Kidney capillary endothelial cell (primary cell): ENCODE measurements around the gene GABBR2.
"Not testable (repeated sequence)": the region's sequence is repeated elsewhere in the genome, so short reads cannot be mapped to it uniquely, and the experiment has no call there.

Experiments used
- DNase-seq: peaks from one replicate; pipeline ENCODE4 v3.0.0-alpha.2; 2018; ENCODE audit warnings: low spot score

The GABBR2 gene

DNA sequence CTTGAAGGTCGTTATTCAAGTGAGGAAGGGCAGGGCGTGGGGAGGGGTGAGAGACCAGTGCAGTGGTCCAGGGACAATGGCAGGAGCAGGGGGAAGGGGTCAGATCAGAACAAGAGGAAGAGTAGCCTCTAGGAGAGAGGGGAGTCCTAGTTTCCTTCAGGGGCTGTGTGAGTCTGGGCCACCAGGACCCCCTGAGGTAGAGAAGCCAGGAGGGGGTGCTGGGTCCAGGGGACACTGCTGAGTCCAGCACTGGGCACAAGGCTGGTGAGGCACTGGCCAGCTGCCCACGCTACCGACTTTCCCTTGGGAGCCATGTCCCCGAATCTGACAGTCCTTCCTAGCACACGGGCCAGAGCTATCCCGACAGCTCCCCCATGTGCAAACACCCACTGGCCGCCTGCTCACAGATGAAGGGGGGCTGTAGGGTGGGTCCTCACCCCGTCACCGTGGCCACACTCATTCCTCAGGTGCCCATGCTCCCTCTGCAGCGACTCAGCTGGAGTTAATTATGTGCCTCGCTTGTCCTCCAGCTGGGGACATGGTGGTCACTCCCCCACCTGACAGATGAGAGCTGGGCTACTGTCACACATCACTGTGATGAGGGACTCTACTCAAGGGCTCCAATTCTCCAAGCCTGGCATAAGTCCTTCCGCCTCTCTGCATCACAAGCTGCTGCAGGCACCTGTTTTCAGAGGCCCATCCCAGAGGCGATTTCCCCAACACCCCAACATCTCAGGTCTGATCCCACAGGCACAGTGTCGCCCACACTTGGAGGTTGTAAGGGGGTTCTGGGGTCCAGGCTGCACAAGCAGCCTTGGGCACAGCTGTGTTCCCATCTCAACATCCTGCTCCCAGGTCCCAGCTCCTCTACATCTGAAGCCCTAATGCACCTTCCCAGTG is 115.1 kb downstream of the GABBR2 start:
- no peak for DNase-seq

DNA sequence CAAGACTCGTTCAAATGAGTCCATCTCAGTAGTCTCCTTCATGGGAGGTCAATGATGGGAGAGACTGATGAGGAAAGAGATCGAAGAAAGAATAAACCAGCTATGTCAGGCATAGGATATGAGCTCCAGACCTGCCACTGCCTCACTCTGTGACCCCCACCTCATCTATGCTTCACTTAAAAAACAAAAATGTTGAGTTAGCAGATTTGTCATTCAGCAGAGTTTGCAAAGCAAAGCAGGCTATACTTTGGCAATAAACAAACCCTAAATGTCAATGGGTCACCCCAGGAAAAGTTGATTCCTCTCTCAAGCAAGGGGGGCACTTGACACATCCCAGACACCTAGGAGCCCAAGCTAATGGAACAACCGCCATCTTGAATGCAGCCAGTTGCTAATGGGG is 117.0 kb downstream of the GABBR2 start:
- no peak for DNase-seq

DNA sequence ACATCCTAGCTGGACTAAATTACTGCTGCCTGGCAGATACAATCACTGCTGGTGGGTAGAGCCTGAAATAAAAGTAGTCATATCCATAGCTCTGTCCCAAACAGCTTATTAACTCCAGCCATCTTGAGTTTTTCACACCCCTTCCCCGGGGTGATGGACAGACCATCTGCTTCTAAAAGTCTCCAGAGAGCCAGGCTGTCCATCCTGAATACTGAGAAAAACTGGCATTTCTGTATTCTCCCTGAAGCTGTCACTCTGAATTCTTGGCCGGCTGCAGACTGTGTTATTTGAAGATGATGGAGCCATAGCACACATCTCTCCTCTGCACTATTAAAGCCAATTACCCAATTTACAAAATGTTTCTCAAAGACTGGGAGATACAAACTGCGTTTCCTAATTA is 118.6 kb downstream of the GABBR2 start:
- no peak for DNase-seq

DNA sequence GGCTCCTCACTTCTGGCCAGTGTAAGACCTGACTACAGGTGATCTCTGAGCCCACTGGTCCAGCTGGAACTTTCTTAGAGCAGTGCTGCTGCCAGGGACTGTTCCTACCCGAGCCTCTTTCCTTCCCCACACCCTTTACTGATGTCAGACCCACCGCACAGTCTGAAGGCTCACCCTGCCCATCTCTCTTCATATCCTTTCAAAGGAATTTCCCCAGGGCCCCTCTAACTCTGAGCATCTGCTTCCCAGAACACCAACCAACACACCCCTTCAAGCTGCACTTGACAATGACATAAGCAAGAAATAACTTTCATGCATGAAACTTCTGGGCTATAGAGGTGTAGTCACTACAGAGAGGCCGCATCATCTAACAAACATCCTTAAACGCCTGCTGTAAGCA is 119.6 kb downstream of the GABBR2 start:
- no peak for DNase-seq

DNA sequence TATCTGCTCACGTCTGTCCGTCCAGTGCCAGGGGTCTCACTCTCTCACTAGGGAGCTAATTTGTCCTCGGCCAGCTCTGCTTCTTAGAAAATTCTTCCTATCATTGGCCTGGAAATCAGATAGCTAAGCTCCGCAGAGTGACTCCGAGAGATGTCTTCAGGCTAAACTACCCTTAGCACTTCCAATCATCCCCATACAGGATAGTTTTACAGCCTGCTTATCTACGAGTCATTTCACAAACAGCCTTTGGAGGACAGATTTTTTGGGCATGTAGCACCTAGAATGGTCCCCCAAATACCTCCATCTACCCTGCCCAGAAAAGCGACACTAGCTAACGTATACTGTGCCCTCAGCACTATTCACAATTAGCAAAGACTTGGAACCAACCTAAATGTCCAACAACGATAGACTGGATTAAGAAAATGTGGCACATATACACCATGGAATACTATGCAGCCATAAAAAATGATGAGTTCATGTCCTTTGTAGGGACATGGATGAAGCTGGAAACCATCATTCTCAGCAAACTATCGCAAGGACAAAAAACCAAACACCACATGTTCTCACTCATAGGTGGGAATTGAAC is 123.8 kb downstream of the GABBR2 start:
- not testable (repeated sequence) for DNase-seq

DNA sequence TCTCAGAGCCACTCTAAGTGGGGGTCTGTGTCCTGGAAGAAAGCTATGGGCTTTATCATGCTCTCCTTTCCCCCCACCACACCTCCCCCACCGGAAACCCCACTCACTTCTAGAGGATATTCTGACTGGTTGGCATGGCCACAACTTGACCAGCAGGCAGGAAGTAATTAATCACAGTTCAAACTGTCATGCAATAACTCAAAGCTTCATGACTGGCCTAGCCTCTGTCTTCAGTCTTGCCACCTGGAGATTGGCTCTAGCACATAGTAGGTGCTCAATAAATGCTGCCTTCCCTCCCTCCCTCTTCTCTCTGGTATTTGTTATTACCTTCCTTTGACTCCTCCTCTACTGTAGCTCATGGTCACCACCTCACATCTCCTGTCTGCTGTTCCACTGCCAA is 124.7 kb downstream of the GABBR2 start:
- no peak for DNase-seq

DNA sequence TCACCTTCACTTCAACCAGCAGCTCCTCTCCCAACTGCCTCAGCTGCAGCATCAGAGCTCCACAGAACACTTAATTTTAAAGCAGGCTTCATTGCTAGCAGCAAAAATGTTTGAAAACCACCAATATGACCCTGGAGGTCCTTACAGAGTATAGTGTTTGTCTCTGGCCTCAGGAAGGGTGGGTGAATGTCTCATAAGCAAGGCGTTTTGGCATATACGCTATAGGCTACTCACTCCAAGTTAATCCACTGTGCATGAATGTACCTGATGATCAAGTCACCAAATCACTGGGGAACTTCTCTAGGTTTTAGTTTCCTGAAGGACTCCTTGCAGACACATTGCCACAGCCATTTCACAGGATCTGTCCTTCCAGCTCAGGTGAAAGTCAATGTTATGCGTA is 125.3 kb downstream of the GABBR2 start:
- DNase-seq, result no peak

DNA sequence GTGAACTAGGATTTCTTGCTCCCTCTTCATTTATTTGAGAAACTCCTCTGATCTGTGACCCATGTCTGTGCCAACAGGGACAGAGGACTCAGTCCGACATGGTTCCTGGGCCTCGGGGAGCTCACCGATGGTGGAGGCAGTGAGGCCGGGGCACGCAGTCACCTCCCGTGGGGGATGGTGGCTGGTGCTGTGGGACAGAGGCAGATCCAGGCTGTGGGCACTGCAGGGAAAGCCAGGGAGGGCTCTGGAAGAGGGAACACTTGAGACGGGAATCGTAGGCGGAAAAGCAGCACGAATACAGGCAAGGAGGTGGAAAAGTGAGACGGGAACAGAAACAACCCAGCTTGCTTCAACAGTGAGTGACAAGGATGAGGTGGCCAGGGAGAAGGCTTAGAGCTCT is 127.8 kb downstream of the GABBR2 start:
- DNase-seq, result no peak

DNA sequence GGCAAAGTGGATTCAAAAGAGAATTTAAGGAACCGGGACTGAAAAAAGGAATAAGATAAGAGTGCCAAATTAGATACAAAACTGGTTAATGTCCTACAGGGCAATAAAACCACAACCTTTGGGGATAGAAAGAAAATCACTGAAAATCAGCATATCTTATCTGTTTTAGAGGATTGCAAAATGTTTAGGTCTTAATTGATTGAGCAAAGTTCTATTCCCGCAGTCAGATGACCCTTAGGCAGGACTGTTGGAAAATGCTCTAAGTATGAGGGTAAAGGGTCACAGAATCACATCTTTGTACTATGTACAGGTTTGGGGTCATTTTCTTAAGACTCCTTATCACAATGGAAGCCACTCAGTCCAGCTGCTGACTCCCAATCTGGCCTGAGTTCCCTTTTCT is 129.0 kb downstream of the GABBR2 start:
- no peak for DNase-seq

DNA sequence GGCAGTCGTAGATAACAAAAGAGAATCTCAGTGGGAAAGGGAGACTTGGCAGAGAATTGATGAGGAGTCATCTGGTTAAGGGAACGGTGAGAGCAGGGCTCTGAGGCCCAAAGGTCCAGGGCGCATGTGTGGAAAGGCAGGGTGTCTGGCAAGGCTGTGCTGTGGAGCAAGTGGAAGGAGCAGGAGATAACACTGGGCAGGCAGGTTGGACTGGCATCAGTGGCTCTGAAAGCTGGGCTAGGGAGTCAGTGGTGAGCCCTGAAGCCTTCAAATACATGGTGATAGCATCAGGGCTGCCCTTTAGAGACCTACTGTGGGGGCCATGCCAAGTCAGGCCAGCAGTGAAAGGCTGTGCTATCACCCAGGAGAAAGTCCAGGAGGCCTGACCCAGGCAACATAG is 131.3 kb downstream of the GABBR2 start:
- no peak for DNase-seq

DNA sequence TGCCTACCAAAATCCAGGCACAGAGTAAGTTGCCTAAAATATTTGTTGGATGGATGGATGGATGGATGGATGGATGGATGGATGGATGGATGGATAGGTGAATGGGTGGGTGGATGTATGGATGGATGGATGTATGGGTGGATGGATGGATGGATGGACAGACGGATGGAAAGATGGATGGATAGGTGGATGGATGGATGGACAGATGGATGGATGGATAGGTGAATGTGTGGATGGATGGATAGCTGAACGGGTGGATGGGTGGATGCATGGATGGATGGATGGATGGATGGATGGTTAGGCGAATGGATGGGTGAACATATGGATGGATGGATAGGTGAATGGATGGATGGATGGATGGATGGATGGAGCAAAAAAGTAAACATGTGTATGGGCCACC is 131.9 kb downstream of the GABBR2 start:
- DNase-seq, result no peak

DNA sequence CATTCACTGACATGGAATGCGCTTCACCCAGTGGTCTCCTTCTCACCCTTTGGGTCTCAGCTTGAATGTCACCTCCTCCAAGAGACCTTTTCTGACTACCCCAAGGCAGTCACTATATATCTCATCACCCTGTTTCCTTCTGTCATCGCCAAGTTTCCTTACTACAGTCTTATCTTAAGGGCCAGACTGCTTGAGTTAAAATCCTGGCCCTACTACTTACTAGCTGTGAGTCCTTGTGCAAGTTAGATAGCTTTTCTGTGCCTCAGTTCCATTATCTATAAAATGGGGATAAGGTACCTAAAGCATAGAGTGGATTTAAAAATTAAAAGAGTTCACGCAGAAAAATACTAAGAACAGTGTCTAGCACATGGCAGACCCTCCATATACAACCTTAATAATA is 132.4 kb downstream of the GABBR2 start:
- no peak for DNase-seq

DNA sequence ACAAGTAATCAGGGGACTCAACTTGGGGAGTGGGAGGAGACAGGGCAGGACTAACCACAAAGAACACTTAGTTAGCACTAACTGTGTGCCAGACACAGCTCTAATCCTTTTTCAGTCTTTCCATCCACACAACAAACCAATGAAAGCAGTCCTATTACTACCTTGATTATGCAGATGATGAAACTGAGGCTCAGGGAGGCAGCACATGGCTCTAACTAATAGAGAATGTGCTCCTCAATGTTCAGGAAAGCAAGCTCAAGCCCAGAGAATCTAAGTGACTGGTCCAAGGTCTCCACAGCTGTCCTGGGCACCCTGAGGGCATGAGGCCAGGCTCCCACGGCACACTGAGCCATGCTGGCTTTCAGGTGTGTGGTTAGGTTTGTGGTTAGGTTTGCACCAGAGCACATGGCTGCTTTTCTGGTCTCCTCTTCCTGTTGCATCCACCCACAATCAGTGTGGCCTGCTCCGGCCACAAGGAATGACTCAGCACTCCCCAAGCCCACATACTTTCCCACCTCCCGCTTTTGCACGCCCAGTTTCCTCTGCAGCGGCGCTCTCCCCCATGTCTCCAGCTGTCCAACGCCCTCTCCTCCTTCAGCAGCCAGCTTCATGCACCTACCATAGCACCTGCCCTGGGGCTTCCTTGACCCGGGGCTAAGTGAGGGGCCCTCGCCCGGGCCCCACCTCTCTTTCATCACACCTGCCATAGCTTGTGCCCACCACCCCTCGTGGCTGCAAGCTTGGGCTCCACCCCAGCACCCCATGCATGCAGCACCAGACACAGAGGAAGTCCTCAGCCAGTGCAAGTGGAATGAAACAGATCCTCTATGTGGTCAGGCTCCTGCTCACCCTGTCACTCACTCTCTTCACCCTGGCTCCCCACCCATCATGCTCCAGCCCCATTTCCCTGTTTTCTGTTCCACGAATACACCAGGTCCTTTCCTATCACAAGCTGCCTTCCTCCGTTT is 133.1 kb downstream of the GABBR2 start:
- no peak for DNase-seq

DNA sequence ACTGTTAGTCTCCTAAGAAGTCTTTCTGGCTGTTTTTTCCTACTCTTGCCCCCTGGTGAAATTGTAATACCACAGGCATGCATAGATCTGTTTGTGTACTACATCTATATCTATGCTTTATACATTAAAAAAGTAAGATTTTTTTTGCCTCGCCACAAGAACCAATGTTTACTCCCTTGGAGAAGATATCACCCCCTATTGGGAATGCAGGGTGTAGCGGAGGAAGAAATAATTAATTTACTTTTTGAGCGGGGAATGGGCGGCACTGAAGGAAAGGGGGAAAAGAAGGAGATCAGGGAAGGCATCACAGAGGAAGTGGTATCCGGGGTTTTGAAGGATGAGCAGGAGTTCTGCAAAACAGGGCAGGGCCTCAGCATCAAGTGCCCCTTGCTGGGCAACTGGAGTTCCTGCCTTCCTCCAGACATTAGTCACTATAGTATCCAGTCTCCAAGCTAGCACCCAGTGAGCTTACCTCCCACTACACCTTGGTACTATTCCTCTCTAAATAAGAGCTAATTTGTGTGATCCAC is 134.9 kb downstream of the GABBR2 start:
- DNase-seq, result no peak

DNA sequence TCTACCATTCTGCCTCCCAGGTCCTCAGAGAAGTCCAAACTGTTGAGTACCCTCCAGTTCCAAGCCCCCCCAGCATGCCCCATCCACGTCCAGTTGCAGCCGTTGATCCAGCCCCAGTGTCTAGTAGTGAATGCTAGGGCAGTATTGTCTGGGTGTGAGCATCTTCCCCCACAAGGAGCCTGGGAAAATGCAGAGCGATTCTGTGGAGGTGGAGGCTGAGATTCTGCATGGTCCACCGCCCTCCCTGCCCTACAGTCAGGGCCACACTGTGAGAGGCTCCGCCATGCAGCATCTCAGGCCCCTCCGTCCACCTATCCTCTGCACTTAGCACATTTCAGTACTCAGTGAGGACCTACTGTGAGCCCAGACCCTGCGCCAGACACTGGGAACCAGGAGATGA is 135.9 kb downstream of the GABBR2 start:
- no peak for DNase-seq

DNA sequence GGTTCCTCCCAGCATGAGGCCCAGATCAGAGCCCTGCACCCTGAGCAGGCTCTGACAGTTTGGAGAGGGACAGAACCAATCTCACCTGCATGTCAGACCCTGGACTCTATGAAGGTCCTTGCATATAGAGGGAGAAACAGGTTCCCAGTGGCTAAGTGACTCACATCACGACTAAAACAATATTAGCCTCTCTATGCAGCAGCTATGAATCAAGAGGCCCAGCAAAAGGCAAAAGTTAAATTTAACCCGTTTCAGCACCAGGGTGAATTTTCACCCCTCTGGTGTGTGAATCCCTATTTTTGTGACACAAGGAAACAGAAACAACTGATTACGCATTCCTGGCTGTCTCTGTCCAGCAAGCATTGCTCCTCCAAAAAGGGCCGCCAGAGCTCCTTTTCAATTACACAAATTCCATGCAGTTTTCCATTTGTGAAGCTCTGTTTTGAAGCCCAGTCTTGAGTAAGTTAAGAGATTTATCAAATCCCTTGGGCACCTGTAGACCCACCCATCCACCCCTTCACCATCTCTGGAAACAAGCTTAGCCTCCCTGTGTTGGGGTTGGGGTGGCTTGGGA is 136.6 kb downstream of the GABBR2 start:
- no peak for DNase-seq

DNA sequence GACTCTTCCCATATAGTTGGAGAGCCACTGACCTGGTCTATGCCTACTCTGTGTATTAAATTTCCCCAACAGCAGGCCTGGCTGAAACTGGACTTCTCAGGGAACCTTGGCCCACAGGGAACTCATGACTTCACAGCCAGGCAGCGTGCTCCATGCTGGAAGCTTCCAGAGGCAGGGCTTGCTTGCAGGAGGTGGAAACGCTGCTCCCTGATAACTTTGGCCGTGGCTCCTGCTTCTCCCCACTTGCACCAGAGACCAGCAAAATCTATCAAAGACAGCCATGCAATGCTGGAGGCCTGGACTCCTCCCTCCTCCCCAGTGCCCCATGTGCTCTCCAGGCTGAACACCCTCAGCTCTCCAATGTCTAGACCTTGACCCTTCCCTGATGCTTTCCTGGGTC is 137.1 kb downstream of the GABBR2 start:
- no peak for DNase-seq

DNA sequence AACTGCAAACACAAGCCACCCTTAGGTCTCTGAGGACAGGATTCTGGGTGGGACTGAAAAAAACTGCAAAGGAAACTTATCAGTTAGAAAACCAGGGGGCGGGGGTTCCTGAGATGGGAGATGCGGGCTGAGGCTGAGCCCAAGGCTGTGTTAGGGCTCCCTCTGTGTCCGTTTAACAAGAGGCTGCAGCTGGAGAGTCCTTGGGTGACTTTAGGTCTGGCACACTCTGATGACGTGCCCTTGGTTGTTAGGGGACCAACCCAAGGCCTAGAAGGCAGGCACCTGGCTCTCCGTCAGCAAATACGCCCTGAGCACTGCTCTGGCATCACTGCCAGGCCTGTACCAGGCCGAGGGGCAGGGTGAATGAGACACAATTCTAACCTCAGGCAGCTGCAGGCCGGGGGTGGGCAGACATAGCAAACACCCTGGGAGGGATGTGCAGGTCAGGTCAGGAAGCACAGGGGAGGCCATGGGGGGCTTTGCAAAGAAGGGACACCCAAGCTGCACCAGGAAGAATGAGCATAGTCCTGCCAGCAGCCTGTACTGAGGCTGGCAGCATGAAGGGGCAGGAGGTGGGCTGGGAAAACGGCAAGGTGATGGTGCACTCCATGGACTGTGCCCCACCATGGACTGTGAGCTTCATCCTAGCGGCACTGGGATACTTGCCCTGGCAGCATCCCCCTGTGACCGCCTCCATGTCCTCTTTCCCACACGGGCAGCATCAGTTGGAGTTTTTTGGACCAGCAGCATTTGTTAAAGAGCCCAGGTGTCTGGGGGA is 137.9 kb downstream of the GABBR2 start:
- no peak for DNase-seq

DNA sequence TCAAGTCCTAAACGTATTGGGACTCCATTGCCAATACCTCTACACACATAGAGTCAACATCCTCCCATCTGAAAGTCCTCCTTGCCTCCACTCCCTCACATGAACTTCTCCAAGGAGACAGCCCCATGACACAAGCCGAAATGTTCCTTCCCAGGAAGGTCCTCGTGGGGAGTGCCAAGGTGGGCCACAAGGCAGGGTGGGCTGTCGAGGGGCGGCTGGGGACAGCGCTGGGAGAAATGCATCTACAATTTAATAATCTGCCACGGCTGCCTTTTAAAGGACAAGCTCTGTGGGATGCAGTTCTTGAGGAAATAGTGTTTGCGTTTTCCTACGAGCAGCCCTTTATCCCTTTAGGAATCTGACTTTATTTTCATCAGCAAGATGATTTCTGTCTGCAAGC is 138.7 kb downstream of the GABBR2 start:
- no peak for DNase-seq

DNA sequence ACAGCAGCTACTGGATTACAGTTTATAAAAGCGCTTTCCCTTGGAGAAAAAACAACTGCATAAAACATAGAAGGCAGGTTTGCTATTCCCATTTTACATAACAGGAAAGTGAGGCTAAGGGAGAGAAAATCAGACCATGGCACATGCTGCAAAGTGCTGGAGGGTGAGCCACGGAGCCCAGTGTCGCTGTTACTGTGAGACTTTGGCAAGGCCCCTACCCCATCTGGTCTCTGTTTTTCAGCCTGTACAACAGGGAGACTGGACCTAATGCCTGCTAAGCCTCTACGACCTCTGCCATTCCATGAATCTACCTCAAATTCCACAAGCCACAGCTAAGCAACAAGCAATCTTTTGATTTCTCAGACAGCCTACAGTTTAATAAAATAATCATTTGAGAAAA is 139.2 kb downstream of the GABBR2 start:
- DNase-seq, result no peak

DNA sequence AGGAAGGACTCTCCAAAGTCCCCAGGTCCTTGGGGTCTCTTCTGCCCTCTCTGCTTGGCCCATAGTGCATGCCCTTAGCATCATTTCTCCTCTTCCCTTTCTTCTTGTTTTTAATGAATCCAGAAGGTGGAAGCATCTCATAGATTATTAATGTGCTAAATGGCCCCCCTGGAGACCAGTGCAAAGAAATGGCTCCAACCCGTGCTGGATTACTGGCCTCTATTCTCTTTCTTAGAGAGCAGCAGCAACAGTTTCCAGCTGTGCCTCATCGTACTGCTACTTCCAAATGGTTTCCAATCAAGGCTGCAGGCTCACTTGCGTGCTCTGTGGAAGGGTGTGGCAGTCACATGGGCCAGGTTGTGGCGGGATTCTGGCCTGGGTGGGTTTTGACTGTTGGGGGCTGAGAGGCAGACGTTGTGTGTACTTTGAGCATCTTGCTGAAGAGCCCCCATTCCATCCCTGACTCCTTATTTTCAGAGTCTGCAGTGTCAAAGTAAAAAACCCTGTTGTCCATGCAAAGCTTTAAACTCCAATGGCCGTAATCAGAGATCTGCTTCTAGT is 139.7 kb downstream of the GABBR2 start:
- no peak for DNase-seq
